Natural killer cell (primary cell): ENCODE measurements around the gene SLC23A2. TPM values are rescaled to one million over a fixed set of nuclear protein-coding genes. Genes with fewer than 3 reads are reported as not detected.

Experiments
- ATAC-seq, 3 donors: fragments of 150-1000 bp in 2 of 3; fragments of 200-7000 bp in 1 of 3; cut with Tn5 transposase; 1 replicate in 1 of 3; 2 replicates in 2 of 3; pipeline ENCODE4 v1.10.0; 2021; ENCODE audit warnings: mild to moderate bottlenecking in 2 of 3, moderate library complexity in 2 of 3
- DNase-seq, 2 donors: peaks; one replicate each; pipeline versions ENCODE4 v3.0.0 to v3.0.0-alpha.2; 2013 to 2021; ENCODE audit warnings: mixed read lengths in 1 of 2
- H3K27ac ChIP-seq: one replicate; pipeline ENCODE4 v1.5.1; 2013; ENCODE audit warnings: mild to moderate bottlenecking, low read length
- H3K27me3 ChIP-seq: one replicate; pipeline ENCODE4 v1.6.1; 2013; ENCODE audit warnings: low read length; ENCODE audit not compliant: control insufficient read depth, insufficient read depth
- H3K36me3 ChIP-seq: one replicate; pipeline ENCODE4 v1.6.1; 2013; ENCODE audit warnings: low read length; ENCODE audit not compliant: control insufficient read depth, insufficient read depth
- H3K4me1 ChIP-seq: one replicate; pipeline ENCODE4 v1.6.1; 2013; ENCODE audit warnings: low read length; ENCODE audit not compliant: control insufficient read depth, insufficient read depth
- H3K4me3 ChIP-seq: one replicate; pipeline ENCODE4 v1.5.1; 2013; ENCODE audit warnings: low read length
- H3K9me3 ChIP-seq: one replicate; pipeline ENCODE4 v1.6.1; 2013; ENCODE audit warnings: low read length; ENCODE audit not compliant: control insufficient read depth, insufficient read depth
- H3K27ac Mint-ChIP-seq, 2 donors: one replicate each; pipeline ENCODE4 v1.8.0; 2022; ENCODE audit warnings: mild to moderate bottlenecking in 2 of 2, mixed read lengths in 2 of 2, moderate library complexity in 1 of 2
- H3K27me3 Mint-ChIP-seq, 2 donors: one replicate each; pipeline ENCODE4 v1.8.0; 2022; ENCODE audit warnings: low read depth in 2 of 2, mixed read lengths in 2 of 2
- H3K36me3 Mint-ChIP-seq: one replicate; pipeline ENCODE4 v1.8.0; 2022; ENCODE audit warnings: mixed read lengths
- H3K4me1 Mint-ChIP-seq, 2 donors: one replicate each; pipeline ENCODE4 v1.8.0; 2022; ENCODE audit warnings: mixed read lengths in 2 of 2
- H3K4me3 Mint-ChIP-seq: one replicate; pipeline ENCODE4 v1.8.0; 2022; ENCODE audit warnings: mild to moderate bottlenecking, moderate library complexity, mixed read lengths
- H3K9me3 Mint-ChIP-seq, 2 donors: one replicate each; pipeline ENCODE4 v1.8.0; 2022; ENCODE audit warnings: mixed read lengths in 2 of 2
- WGBS: methylation state at CpG from one replicate; pipeline ENCODE4 v1.1.7; 2013; ENCODE audit warnings: missing lambda C conversion rate; ENCODE audit not compliant: insufficient coverage; 5-methylcytosine and 5-hydroxymethylcytosine counted together
- intact Hi-C: fragments of 100-400 bp; cut with micrococcal nuclease; formaldehyde crosslinking; loops from one replicate; pipeline ENCODE4 v1.14.2; 2022
- total RNA-seq, 4 donors: library from RNA; stranded (reverse); fragments of 120-200 nt in 1 of 4; gene quantifications; one replicate each; pipeline versions ENCODE4 v1.2.3 to v1.2.4, GENCODE V29; 2013 to 2022
- TF ChIP-seq, protein P1 (sequence below): fragments of 200-600 bp; IDR thresholded peaks from one replicate; pipeline ENCODE4 v1.8.0; 2022; ENCODE audit warnings: antibody characterized with exemption

Gene SLC23A2
- total RNA-seq, 3 donors from 2014 or later (not counting 1 experiment from before 2014, with no cell fraction given), result 21.8 to 31.5 (median 26.0) TPM

DNA sequence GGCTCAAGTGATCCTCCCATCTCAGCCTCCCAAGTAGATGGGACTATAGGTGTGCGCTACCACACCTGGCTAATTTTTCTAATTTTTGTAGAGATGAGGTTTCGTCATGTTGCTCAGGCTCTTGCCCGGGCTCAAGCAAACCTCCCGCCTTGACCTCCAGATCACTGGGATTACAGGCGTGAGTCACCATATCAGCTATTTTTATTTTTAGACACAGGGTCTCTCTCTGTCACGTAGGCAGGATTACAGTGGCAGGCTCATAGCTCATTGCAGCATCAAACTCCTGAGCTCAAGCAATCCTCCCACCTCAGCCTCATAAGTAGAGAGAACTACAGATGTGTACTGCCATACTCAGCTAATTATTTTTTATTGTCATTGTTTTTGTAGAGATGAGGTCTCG lies 41.7 kb downstream of the SLC23A2 start:
- ATAC-seq, result no peak
- intact Hi-C loops, result loop anchor here (10.0 kb wide), 1 partner anchor 355 kb away; no protein-coding TSS in a partner anchor
- no peak overlapping the region for H3K4me3 ChIP-seq

GRCh38 chr20:4957939-4958362 lies 43.4 kb downstream of the SLC23A2 start:
- H3K36me3 ChIP-seq, result no peaks in the 10 kb centered on the region
- Mint-ChIP-seq H3K36me3 (no peaks in the 10 kb centered on the region), H3K4me1 (peaks cover 14 to 19% of the 10 kb centered on the region in 2 donors), H3K27ac (no peak overlapping the region), H3K4me3 (no peak overlapping the region), H3K9me3 (no peaks in the 10 kb centered on the region), H3K27me3 (no peaks in the 10 kb centered on the region)
- intact Hi-C loops, result loop anchor here (2.0 to 10.0 kb wide), 3 partner anchors 143 to 353 kb away; no protein-coding TSS in a partner anchor
- TF ChIP-seq, protein P1, sequence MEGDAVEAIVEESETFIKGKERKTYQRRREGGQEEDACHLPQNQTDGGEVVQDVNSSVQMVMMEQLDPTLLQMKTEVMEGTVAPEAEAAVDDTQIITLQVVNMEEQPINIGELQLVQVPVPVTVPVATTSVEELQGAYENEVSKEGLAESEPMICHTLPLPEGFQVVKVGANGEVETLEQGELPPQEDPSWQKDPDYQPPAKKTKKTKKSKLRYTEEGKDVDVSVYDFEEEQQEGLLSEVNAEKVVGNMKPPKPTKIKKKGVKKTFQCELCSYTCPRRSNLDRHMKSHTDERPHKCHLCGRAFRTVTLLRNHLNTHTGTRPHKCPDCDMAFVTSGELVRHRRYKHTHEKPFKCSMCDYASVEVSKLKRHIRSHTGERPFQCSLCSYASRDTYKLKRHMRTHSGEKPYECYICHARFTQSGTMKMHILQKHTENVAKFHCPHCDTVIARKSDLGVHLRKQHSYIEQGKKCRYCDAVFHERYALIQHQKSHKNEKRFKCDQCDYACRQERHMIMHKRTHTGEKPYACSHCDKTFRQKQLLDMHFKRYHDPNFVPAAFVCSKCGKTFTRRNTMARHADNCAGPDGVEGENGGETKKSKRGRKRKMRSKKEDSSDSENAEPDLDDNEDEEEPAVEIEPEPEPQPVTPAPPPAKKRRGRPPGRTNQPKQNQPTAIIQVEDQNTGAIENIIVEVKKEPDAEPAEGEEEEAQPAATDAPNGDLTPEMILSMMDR, result no peak
- H3K9me3 ChIP-seq, result no peaks in the 10 kb centered on the region
- no peaks in the 10 kb centered on the region for H3K27me3 ChIP-seq
- ATAC-seq, result no peak
- no peak for DNase-seq
- no peak overlapping the region for H3K27ac ChIP-seq
- H3K4me3 ChIP-seq, result no peak overlapping the region
- WGBS, result 63% methylated on average over 2 of the region's 2 CpGs
- peaks cover 18% of the 10 kb centered on the region for H3K4me1 ChIP-seq

More for the DNA sequence above, 41.7 kb downstream of the SLC23A2 start:
- Mint-ChIP-seq H3K27me3 (no peaks in the 10 kb centered on the region), H3K36me3 (no peaks in the 10 kb centered on the region), H3K4me1 (peaks cover 17 to 19% of the 10 kb centered on the region in 2 donors), H3K9me3 (no peaks in the 10 kb centered on the region), H3K27ac (no peak overlapping the region), H3K4me3 (no peak overlapping the region)
- no peaks in the 10 kb centered on the region for H3K27me3 ChIP-seq
- 90% methylated on average over 7 of the region's 7 CpGs for WGBS
- DNase-seq, result no peak
- no peaks in the 10 kb centered on the region for H3K36me3 ChIP-seq
- H3K4me1 ChIP-seq, result peaks cover 18% of the 10 kb centered on the region
- TF ChIP-seq, protein P1, result no peak
- H3K9me3 ChIP-seq, result no peaks in the 10 kb centered on the region
- H3K27ac ChIP-seq, result no peak overlapping the region

GRCh38 chr20:4957187-4957586 lies 44.1 kb downstream of the SLC23A2 start:
- no peak overlapping the region for H3K27ac ChIP-seq
- peaks cover 10 to 15% of the 10 kb centered on the region in 2 donors for H3K4me1 Mint-ChIP-seq
- H3K9me3 ChIP-seq, result no peaks in the 10 kb centered on the region
- intact Hi-C loops, result loop anchor here (2.0 to 10.0 kb wide), 3 partner anchors 144 to 352 kb away; no protein-coding TSS in a partner anchor
- H3K4me3 ChIP-seq, result no peak overlapping the region
- peaks cover 13% of the 10 kb centered on the region for H3K4me1 ChIP-seq
- no peak for ATAC-seq
- peaks cover 2% of the 10 kb centered on the region for H3K36me3 ChIP-seq
- no peaks in the 10 kb centered on the region for H3K36me3 Mint-ChIP-seq
- H3K27me3 ChIP-seq, result no peaks in the 10 kb centered on the region
- no peaks in the 10 kb centered on the region for H3K27me3 Mint-ChIP-seq
- no peaks in the 10 kb centered on the region for H3K9me3 Mint-ChIP-seq
- no peak overlapping the region for H3K4me3 Mint-ChIP-seq
- WGBS, result no CpG with 5 or more reads among the region's 2 CpGs
- TF ChIP-seq, protein P1, result no peak
- no peak for DNase-seq
- H3K27ac Mint-ChIP-seq, result no peak overlapping the region
